ENCODE data around the gene ARHGEF4.

Gene ARHGEF4

DNA sequence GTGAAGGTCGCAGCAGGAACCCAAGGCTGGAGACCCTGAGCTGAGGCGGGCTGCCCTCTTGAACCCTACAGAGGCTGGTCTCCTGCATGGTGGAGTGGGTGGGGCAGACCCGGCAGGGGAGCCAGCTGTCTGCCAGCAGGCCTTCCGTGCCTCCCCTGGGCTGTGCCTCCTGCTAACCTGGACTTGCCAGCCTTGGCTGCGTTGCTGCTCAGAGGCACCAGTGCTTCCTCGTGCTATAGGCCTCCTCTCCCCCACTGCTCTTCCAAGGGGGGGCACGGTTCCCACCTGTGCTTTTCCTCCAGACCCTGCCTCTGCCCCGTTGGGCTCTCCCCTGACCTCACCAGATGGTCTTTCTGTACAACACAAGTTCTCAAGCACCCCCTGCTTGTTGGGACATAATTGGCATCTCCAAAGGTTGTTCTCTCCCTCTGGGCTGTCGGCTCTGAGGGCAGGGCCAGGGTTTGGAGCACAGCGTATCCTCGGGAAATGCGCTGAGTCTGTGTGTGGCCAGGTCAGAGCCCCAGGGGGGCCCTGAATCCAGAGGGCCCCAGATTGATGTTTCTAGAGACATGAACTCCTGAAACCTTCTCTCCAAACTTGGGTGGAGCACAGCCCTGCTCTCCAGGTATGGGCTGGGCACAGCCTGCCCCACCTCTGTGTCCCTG lies 6.7 kb downstream of the ARHGEF4 start:
- TF ChIP-seq, protein P1, sequence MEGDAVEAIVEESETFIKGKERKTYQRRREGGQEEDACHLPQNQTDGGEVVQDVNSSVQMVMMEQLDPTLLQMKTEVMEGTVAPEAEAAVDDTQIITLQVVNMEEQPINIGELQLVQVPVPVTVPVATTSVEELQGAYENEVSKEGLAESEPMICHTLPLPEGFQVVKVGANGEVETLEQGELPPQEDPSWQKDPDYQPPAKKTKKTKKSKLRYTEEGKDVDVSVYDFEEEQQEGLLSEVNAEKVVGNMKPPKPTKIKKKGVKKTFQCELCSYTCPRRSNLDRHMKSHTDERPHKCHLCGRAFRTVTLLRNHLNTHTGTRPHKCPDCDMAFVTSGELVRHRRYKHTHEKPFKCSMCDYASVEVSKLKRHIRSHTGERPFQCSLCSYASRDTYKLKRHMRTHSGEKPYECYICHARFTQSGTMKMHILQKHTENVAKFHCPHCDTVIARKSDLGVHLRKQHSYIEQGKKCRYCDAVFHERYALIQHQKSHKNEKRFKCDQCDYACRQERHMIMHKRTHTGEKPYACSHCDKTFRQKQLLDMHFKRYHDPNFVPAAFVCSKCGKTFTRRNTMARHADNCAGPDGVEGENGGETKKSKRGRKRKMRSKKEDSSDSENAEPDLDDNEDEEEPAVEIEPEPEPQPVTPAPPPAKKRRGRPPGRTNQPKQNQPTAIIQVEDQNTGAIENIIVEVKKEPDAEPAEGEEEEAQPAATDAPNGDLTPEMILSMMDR (IDR thresholded peaks at IDR 0.05; ENCODE audit: control extremely low read depth, extremely low read depth, low read depth, missing control alignments): no peak
- ChIA-PET POLR2A (no interaction called here), CTCF (interaction anchor here (1.1 to 3.5 kb wide), 3 partner anchors 22 to 46 kb away, joined by 3 to 15 read pairs (median 3); no protein-coding TSS in a partner anchor)
- DNase-seq (ENCODE audit: extremely low spot score): no peak

DNA sequence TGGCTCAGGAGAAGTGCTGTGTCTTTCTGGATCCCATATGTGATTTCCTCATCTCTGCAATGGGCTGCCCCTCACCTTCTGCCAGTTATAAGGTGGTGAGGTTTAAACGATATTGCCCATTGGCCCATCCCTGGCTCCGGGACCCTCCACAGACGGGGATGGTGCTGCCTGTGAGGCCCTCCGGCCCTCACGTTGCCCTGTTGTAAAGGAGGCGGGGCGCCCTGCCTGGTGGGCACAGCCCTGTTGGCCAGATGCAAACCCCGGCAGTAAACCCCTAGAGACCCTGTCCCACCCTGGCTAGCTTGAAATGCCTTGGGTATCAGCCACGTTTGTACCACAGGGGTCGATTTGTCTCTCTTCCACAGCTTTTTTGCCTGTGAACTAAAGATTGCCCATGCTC lies 7.4 kb downstream of the ARHGEF4 start:
- ChIA-PET POLR2A (no interaction called here), CTCF (interaction anchor here (1.0 to 3.5 kb wide), 3 partner anchors 17 to 47 kb away, joined by 3 to 15 read pairs (median 3); no protein-coding TSS in a partner anchor)
- TF ChIP-seq, protein P1 (IDR thresholded peaks at IDR 0.05; ENCODE audit: control extremely low read depth, extremely low read depth, low read depth, missing control alignments): no peak
- no peak for DNase-seq (ENCODE audit: extremely low spot score)

DNA sequence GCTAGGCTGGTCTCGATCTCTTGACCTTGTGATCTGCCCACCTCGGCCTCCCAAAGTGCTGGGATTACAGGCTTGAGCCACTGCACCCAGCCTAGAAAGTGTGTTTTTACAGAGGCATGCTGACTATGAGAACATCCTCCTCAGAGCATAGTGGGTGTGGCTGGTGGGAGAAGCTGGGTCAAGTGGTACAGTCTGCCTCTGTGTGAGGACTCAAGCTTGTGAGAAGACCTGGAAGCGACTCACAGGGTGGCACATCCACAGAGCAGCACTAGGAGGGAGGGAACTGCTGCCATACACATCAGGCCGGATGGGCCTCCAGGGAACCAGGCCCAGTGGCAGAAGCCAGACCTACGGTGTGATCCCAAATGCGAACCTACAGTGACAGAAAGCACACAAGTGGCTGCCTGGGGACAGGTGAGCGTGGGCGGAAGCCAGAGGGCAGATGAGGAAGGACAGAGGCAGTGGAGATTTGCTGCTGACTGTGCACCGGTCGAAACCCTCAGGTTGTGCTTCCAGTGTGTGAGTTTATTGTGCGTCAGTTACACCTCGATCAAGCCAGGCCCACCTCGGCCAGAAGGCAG lies 8.9 kb downstream of the ARHGEF4 start:
- TF ChIP-seq, protein P1 (IDR thresholded peaks at IDR 0.05; ENCODE audit: control extremely low read depth, extremely low read depth, low read depth, missing control alignments): no peak
- CTCF ChIA-PET: interaction anchor here (3.5 kb wide), 1 partner anchor 48 kb away, joined by 15 read pairs; no protein-coding TSS in a partner anchor
- POLR2A ChIA-PET: no interaction called here
- no peak for DNase-seq (ENCODE audit: extremely low spot score)

DNA sequence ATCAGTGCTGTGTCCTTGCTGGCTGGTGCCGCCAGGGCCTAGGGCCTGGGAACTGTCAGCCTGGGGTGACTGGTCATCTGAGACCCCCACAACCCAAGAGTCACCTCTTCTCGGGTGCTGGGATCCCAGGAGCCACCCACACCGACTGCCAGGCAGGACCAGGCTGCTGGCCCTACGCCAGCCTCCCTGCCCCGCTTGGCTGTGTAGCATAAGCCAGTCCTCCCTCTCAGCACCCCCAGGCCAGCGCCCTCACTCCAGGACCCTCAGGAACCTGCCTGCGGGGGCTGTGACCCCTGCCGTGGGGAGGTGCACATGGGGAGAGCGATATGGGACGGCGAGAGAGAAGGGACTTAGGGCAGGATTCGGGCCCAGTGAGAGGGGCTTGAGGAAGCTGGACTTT lies 9.5 kb downstream of the ARHGEF4 start:
- no peak for DNase-seq (ENCODE audit: extremely low spot score)
- POLR2A ChIA-PET: no interaction called here
- TF ChIP-seq, protein P1 (IDR thresholded peaks at IDR 0.05; ENCODE audit: control extremely low read depth, extremely low read depth, low read depth, missing control alignments): no peak
- CTCF ChIA-PET: interaction anchor here (3.5 kb wide), 1 partner anchor 49 kb away, joined by 15 read pairs; no protein-coding TSS in a partner anchor

DNA sequence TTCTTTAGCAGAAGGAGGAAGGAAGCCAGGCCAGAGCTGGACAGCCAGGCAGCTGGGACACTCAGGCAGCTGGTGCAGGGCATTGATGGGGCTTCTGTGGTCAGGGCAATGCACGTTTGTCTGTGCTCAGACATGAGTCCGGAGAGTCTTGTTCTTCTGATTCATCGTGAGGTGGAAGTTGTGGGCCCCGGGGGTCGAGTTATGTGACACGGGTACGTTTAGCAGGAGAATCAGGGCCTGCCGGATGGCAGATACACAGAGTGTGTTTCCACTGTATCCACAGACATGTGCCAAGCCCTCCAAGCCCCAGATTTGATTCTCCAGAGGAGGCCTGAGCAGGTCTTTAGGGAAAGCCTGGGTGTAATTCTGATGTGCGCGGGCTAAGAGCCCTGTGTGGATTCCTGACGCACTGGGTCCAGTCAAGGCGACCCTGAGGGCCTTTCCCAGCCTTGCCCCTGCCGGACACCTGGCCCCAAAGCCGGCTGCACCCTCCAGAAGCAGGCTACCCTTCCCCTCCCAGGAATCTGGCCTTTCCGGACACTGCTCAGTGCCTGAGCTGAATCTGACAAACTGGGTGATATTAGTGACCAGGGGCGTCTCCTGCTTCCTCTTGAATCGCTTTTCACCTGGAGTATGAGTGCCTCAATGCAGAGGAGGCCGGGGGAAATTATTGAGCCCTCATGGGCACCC lies 10.1 kb downstream of the ARHGEF4 start:
- ChIA-PET POLR2A (no interaction called here), CTCF (interaction anchor here (3.5 kb wide), 1 partner anchor 50 kb away, joined by 15 read pairs; no protein-coding TSS in a partner anchor)
- TF ChIP-seq, protein P1 (IDR thresholded peaks at IDR 0.05; ENCODE audit: control extremely low read depth, extremely low read depth, low read depth, missing control alignments): no peak
- DNase-seq (ENCODE audit: extremely low spot score): no peak

DNA sequence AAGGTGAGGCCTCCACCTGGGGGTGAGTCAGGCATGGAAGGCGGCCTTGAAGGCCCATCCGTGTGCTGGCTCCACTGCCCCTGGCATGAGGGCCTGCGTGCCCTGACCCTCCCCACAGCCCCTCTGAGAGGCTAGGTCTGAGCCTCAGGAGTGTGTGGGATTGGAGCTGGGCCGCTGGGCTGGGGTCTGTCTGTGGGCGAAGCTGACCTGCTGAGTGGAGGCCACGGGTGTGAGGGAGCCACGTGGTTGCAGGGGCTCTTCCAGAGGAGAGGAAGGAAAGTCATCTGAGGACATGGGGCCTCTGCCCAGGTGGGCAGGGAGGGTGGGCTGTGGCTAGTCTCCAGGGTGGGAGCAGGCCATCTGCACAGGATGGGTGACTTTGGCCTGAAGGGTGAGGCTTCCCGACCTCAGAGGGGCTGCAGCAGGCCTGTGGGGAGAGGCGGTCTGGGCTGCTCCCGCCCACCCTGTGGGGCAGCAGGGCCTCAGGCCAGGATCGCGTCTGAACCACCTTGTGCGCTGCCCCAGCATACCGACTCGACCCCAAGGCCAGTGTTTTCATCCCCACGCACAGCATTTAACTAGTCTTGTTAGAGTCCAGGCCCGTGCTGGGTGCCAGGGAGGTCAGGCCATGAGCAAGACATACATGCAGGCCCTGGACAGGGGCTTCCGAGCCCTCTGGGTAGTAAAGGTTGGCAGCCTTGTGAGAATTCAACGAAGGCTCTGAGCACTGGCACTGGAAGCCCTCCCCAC lies 11.2 kb downstream of the ARHGEF4 start:
- CTCF ChIA-PET: no interaction called here
- no peak for DNase-seq (ENCODE audit: extremely low spot score)
- TF ChIP-seq, protein P1 (IDR thresholded peaks at IDR 0.05; ENCODE audit: control extremely low read depth, extremely low read depth, low read depth, missing control alignments): no peak
- POLR2A ChIA-PET: no interaction called here
